ENCODE measurements around the gene PRKCD. TPM values are rescaled to one million over a fixed set of nuclear protein-coding genes. Genes with fewer than 3 reads are reported as not detected.
A peak's percentile ranks its signal among the peaks of the same experiment; 100 is the strongest.

Gene PRKCD
- total and polyA plus RNA-seq, 11 donors: 5.3 to 44.5 (median 11.6) TPM

GRCh38 chr3:53193466-53194209 is 32.6 kb downstream of the PRKCD start:
- Histone ChIP-seq H3K27ac (peak overlapping the region in 3 of 12 donors; percentile 26 to 51 (median 46)), H3K4me3 (no peak overlapping the region), H3K36me3 (peaks cover 0 to 58% (median 22%) of the 10 kb centered on the region in 9 donors), H3K9me3 (no peaks in the 10 kb centered on the region), H3K27me3 (no peaks in the 10 kb centered on the region), H3K4me1 (peaks cover 0 to 49% (median 22%) of the 10 kb centered on the region in 12 donors)
- TF ChIP-seq POLR2A (IDR thresholded peaks at IDR 0.05) (no peak), CTCF (IDR thresholded peaks at IDR 0.05) (no peak)
- ATAC-seq (peak; percentile 14 to 65 (median 38)), DNase-seq (peak in 2 of 5 donors; percentile 47 to 61)
- 52 to 63% (median 61%) methylated on average over 11 of the region's 11 CpGs for WGBS, 4 donors
- intact Hi-C loops (cut with DNase I): loop anchor here in 1 of 10 donors (2.0 kb wide), 1 partner anchor 79 kb away; no protein-coding TSS in a partner anchor

- Histone ChIP-seq H3K27ac (peak overlapping the region in 3 of 12 donors; percentile 26 to 51 (median 46)), H3K4me3 (no peak overlapping the region), H3K36me3 (peaks cover 0 to 50% (median 14%) of the 10 kb centered on the region in 9 donors), H3K27me3 (no peaks in the 10 kb centered on the region), H3K9me3 (no peaks in the 10 kb centered on the region), H3K4me1 (peaks cover 0 to 49% (median 22%) of the 10 kb centered on the region in 12 donors)
- intact Hi-C loops (cut with DNase I): loop anchor here in 6 of 10 donors (1.0 to 5.0 kb wide), 3 partner anchors 62 to 80 kb away; partner anchors contain the start of gene RFT1 (in 6 of the 6)
- ATAC-seq (peak; percentile 23 to 50 (median 38)), DNase-seq (peak in 4 of 5 donors; percentile 50 to 72 (median 63))
- no peak for TF ChIP-seq CTCF (IDR thresholded peaks at IDR 0.05)
- WGBS, 4 donors: 59 to 63% (median 61%) methylated on average over 14 of the region's 14 CpGs
These were observed 33.4 kb downstream of the PRKCD start for GRCh38 chr3:53194210-53195065.

DNA sequence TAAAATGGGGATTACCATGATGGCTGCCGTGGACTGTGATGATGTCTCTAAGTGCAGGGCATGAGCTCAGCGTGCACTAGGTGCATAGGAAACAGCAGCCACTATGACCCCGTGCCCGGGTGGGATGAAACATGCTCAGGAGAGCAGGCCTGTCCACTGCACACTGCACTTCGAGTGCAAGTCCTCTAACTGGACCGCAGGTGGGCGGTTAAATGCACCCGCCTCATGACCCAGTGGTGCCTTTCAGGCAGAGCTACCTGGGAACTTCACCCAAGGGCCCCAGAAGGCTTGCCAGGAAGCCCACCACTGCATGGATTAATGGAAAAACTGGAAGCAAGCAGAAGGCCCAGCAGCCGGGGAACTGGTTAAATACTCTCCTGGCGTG is 34.0 kb downstream of the PRKCD start:
- ATAC-seq (no peak), DNase-seq (no peak)
- intact Hi-C loops (cut with DNase I): loop anchor here in 6 of 10 donors (1.0 to 5.0 kb wide), 3 partner anchors 63 to 81 kb away; partner anchors contain the start of gene RFT1 (in 6 of the 6)
- WGBS, 4 donors: 85 to 93% (median 90%) methylated on average over 9 to 10 of the region's 10 CpGs
- Histone ChIP-seq H3K27me3 (no peaks in the 10 kb centered on the region), H3K36me3 (peaks cover 0 to 44% (median 8%) of the 10 kb centered on the region in 9 donors), H3K4me3 (no peak overlapping the region), H3K4me1 (peaks cover 0 to 49% (median 22%) of the 10 kb centered on the region in 12 donors), H3K9me3 (no peaks in the 10 kb centered on the region), H3K27ac (no peak overlapping the region)
- no peak for TF ChIP-seq POLR2A (IDR thresholded peaks at IDR 0.05)
- TF ChIP-seq CTCF (IDR thresholded peaks at IDR 0.05): no peak
